ENCODE results near the gene FMO5.

DNA sequence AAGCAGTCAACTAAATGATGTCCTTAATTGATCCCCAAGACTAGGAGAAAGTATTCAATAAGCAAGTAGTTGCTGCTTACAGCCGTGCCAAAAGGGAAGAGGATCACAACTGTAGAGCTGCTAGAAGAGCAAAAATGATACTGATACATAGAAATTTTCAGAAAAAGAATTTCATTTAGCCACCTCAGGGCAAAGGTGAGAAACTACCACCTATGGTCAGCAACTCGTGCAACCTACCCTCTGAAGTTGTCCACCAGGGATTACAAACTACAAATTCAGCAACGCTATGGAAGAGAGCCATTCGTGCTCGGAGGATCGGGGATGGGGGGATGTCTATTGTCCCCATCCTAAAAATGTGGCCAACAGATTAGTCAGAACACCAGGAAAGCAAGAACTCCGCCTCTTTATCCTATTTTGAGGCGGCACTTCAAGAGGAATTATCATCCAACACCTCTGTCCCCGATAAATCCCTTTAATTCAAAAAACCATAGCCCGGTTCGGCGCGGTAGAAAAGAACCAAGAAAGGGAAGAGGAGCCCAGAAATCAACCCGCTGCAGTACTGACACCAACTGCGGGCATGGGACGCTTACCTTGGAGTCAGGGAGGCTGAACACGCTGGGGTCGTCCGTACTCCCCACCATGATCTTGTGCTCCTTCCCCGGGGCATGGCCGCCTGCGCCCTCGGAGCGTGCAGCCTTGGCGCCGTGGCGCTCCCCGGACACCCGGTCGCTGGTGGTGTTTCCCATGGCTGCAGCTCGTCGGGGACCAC, 53.6 kb downstream of the FMO5 start:
- TF ChIP-seq SUZ12 (IDR thresholded peaks at IDR 0.05; ENCODE audit: extremely low read depth, insufficient read depth, insufficient read length) = no peak
- no peak for TF ChIP-seq YY1 (IDR thresholded peaks at IDR 0.05; ENCODE audit: insufficient read depth, insufficient read length)
